ENCODE measurements around the gene PPP2R5C.

GRCh38 chr14:101957406-101958234, 196.1 kb downstream of the PPP2R5C start:
- no peak for TF ChIP-seq POLR2A (IDR thresholded peaks at IDR 0.05; ENCODE audit: low read depth, low read length)
- no peak for TF ChIP-seq POLR2AphosphoS5 (IDR thresholded peaks at IDR 0.05; ENCODE audit: low read depth, low read length)
- TF ChIP-seq SPI1 (IDR thresholded peaks at IDR 0.05; ENCODE audit: low read depth, low read length), result no peak
- no peak for TF ChIP-seq TAF1 (IDR thresholded peaks at IDR 0.05; ENCODE audit: low read depth, low read length)
- TF ChIP-seq PAX5 (IDR thresholded peaks at IDR 0.05; ENCODE audit: insufficient read depth, low read length, severe bottlenecking), result no peak
- no peak for TF ChIP-seq POU2F2 (IDR thresholded peaks at IDR 0.05; ENCODE audit: low read depth, low read length)
